H9 (cell line): ENCODE measurements around the gene CUBN. TPM values are rescaled to one million over a fixed set of nuclear protein-coding genes. Genes with fewer than 3 reads are reported as not detected.

Source experiments
- DNase-seq: peaks from one replicate; pipeline ENCODE4 v3.0.0-alpha.2; 2017
- H2AFZ ChIP-seq: one replicate; pipeline ENCODE4 v1.6.1; 2013; ENCODE audit warnings: mild to moderate bottlenecking, low read length, control low read depth, moderate library complexity
- H2AK5ac ChIP-seq: 2 replicates; pipeline ENCODE4 v1.6.1; 2013; ENCODE audit warnings: low read length, control low read depth, mixed read lengths; ENCODE audit not compliant: insufficient read length
- H2BK120ac ChIP-seq: one replicate; pipeline ENCODE4 v1.6.1; 2013; ENCODE audit warnings: low read depth, mild to moderate bottlenecking, low read length, control low read depth, inconsistent platforms; ENCODE audit not compliant: poor library complexity, severe bottlenecking
- H2BK12ac ChIP-seq: 2 replicates; pipeline ENCODE4 v1.6.1; 2013; ENCODE audit warnings: low read length, control low read depth, mixed read lengths, low read depth; ENCODE audit not compliant: insufficient read length
- H2BK15ac ChIP-seq: 2 replicates; pipeline ENCODE4 v1.6.1; 2013; ENCODE audit warnings: low read depth, low read length, control low read depth
- H2BK20ac ChIP-seq: one replicate; pipeline ENCODE4 v1.6.1; 2013; ENCODE audit warnings: low read depth, mild to moderate bottlenecking, low read length, control low read depth, inconsistent platforms; ENCODE audit not compliant: poor library complexity, severe bottlenecking
- H2BK5ac ChIP-seq: 2 replicates; pipeline ENCODE4 v1.6.1; 2013; ENCODE audit warnings: low read length, control low read depth, mixed read lengths; ENCODE audit not compliant: insufficient read length
- H3K14ac ChIP-seq: 2 replicates; pipeline ENCODE4 v1.6.1; 2013; ENCODE audit warnings: low read length, control low read depth; ENCODE audit not compliant: insufficient read depth
- H3K18ac ChIP-seq: 2 replicates; pipeline ENCODE4 v1.6.1; 2013; ENCODE audit warnings: low read depth, mild to moderate bottlenecking, mixed read lengths, low read length, control low read depth; ENCODE audit not compliant: insufficient read length
- H3K23ac ChIP-seq: 2 replicates; pipeline ENCODE4 v1.6.1; 2013; ENCODE audit warnings: low read length, control low read depth, mixed read lengths, low read depth; ENCODE audit not compliant: insufficient read length
- H3K23me2 ChIP-seq: 2 replicates; pipeline ENCODE4 v1.6.1; 2013; ENCODE audit warnings: low read depth, mild to moderate bottlenecking, mixed read lengths, low read length, control low read depth; ENCODE audit not compliant: insufficient read length, poor library complexity, severe bottlenecking
- H3K27ac ChIP-seq: 2 replicates; pipeline ENCODE4 v1.5.1; 2013; ENCODE audit warnings: low read length, control low read depth, mixed read lengths, low read depth; ENCODE audit not compliant: insufficient read length
- H3K27me3 ChIP-seq: 2 replicates; pipeline ENCODE4 v1.6.1; 2013; ENCODE audit warnings: low read length, control low read depth, inconsistent platforms; ENCODE audit not compliant: insufficient read depth
- H3K4ac ChIP-seq: 2 replicates; pipeline ENCODE4 v1.6.1; 2013; ENCODE audit warnings: low read depth, mild to moderate bottlenecking, control low read depth, inconsistent platforms, low read length, moderate library complexity
- H3K4me1 ChIP-seq: 2 replicates; pipeline ENCODE4 v1.6.1; 2013; ENCODE audit warnings: low read length, control low read depth, inconsistent platforms; ENCODE audit not compliant: insufficient read depth
- H3K4me2 ChIP-seq: 2 replicates; pipeline ENCODE4 v1.6.1; 2013; ENCODE audit warnings: low read length, control low read depth, mixed read lengths; ENCODE audit not compliant: insufficient read length, insufficient read depth
- H3K56ac ChIP-seq: 2 replicates; pipeline ENCODE4 v1.6.1; 2013; ENCODE audit warnings: low read depth, mild to moderate bottlenecking, mixed read lengths, low read length, control low read depth; ENCODE audit not compliant: insufficient read length
- H3K79me1 ChIP-seq: 2 replicates; pipeline ENCODE4 v1.6.1; 2013; ENCODE audit warnings: low read depth, mild to moderate bottlenecking, moderate library complexity, low read length, control low read depth, inconsistent platforms; ENCODE audit not compliant: insufficient read depth, poor library complexity, severe bottlenecking
- H3K79me2 ChIP-seq: 2 replicates; pipeline ENCODE4 v1.6.1; 2013; ENCODE audit warnings: low read length, control low read depth, inconsistent platforms; ENCODE audit not compliant: insufficient read depth
- H3K9ac ChIP-seq: 2 replicates; pipeline ENCODE4 v1.6.1; 2013; ENCODE audit warnings: low read length, control low read depth, mixed read lengths; ENCODE audit not compliant: insufficient read length; ENCODE audit errors: extremely low read depth
- H3K9me3 ChIP-seq: one replicate; pipeline ENCODE4 v1.6.1; 2013; ENCODE audit warnings: low read depth, low read length, inconsistent platforms; ENCODE audit not compliant: control insufficient read depth
- H3T11ph ChIP-seq: one replicate; pipeline ENCODE4 v1.6.1; 2013; ENCODE audit warnings: mild to moderate bottlenecking, low read length, control low read depth, inconsistent platforms
- H4K20me1 ChIP-seq: one replicate; pipeline ENCODE4 v1.6.1; 2013; ENCODE audit not compliant: control insufficient read depth, insufficient read length, insufficient read depth
- H4K5ac ChIP-seq: 2 replicates; pipeline ENCODE4 v1.6.1; 2013; ENCODE audit warnings: low read depth, mild to moderate bottlenecking, mixed read lengths, low read length, control low read depth; ENCODE audit not compliant: insufficient read length
- H4K8ac ChIP-seq: replicated peaks from 2 replicates; pipeline ENCODE4 v1.6.1; 2013; ENCODE audit warnings: low read length, control low read depth, mixed read lengths, low read depth; ENCODE audit not compliant: insufficient read length
- H4K91ac ChIP-seq: 2 replicates; pipeline ENCODE4 v1.6.1; 2013; ENCODE audit warnings: low read depth, mild to moderate bottlenecking, moderate library complexity, mixed read lengths, low read length, control low read depth; ENCODE audit not compliant: insufficient read length
- H3K27ac Mint-ChIP-seq, 3 experiments: 2 replicates in 2 of 3; 3 replicates in 1 of 3; pipeline ENCODE4 v1.8.0; 2020 to 2021; ENCODE audit warnings: mixed read lengths in 3 of 3, mild to moderate bottlenecking in 1 of 3, moderate library complexity in 1 of 3
- H3K27me3 Mint-ChIP-seq: 2 replicates; pipeline ENCODE4 v1.8.0; 2021; ENCODE audit warnings: low read depth, mild to moderate bottlenecking, moderate library complexity, mixed read lengths
- H3K36me3 Mint-ChIP-seq, 3 experiments: 2 replicates in 2 of 3; 3 replicates in 1 of 3; pipeline ENCODE4 v1.8.0; 2020 to 2021; ENCODE audit warnings: low read depth in 3 of 3, mixed read lengths in 3 of 3; ENCODE audit not compliant: insufficient read depth in 1 of 3
- H3K4me1 Mint-ChIP-seq, 2 experiments: 2 replicates each; pipeline ENCODE4 v1.8.0; 2020; ENCODE audit warnings: mixed read lengths in 2 of 2
- H3K4me3 Mint-ChIP-seq, 2 experiments: 2 replicates in 1 of 2; 3 replicates in 1 of 2; pipeline ENCODE4 v1.8.0; 2020 to 2021; ENCODE audit warnings: mild to moderate bottlenecking in 2 of 2, mixed read lengths in 2 of 2, moderate library complexity in 1 of 2
- H3K9me3 Mint-ChIP-seq, 2 experiments: 2 replicates in 1 of 2; 3 replicates in 1 of 2; pipeline ENCODE4 v1.8.0; 2020; ENCODE audit warnings: mild to moderate bottlenecking in 2 of 2, mixed read lengths in 2 of 2, moderate library complexity in 1 of 2
- CTCF ChIP-seq: fragments of 200-600 bp; sonication (generic); conservative IDR thresholded peaks from 3 replicates; pipeline ENCODE4 v1.8.0; 2021; ENCODE audit warnings: antibody characterized with exemption, mild to moderate bottlenecking
- WGBS: extraction: QIAGEN DNeasy Blood & Tissue Kit; methylation state at CpG from one replicate; pipeline ENCODE4 v1.1.7; 2013; ENCODE audit warnings: missing lambda C conversion rate, low lambda C conversion rate, mixed read lengths; ENCODE audit not compliant: insufficient read length; ENCODE audit errors: extremely low coverage; 5-methylcytosine and 5-hydroxymethylcytosine counted together
- total RNA-seq: library from RNA; stranded (reverse); gene quantifications from 2 replicates; pipeline ENCODE4 v1.2.1, GENCODE V29; 2021

Gene CUBN
- total RNA-seq, 1 experiment from 2014 or later, result 0.26 TPM

- H4K8ac ChIP-seq, result no peak overlapping the region
- H3K18ac ChIP-seq, result no peak overlapping the region
- Mint-ChIP-seq H3K9me3 (no peaks in the 10 kb centered on the region; a peak in 1 of 5 replicates), H3K27ac (no peak overlapping the region; a peak in 1 of 7 replicates), H3K27me3 (no peaks in the 10 kb centered on the region), H3K4me1 (peaks cover 6 to 7% of the 10 kb centered on the region in 2 experiments), H3K4me3 (no peak overlapping the region), H3K36me3 (no peaks in the 10 kb centered on the region)
- H2BK20ac ChIP-seq, result no peak overlapping the region
- H2BK5ac ChIP-seq, result no peak overlapping the region
- no peak overlapping the region for H2AK5ac ChIP-seq
- H3K4ac ChIP-seq, result no peak overlapping the region
- no peak overlapping the region for H3K9ac ChIP-seq
- H3K27ac ChIP-seq, result no peak overlapping the region
- no peaks in the 10 kb centered on the region for H3K79me2 ChIP-seq
- H2BK120ac ChIP-seq, result no peak overlapping the region
- H2BK12ac ChIP-seq, result no peak overlapping the region
- H3K14ac ChIP-seq, result no peak overlapping the region
- H3K9me3 ChIP-seq, result no peaks in the 10 kb centered on the region
- H2AFZ ChIP-seq, result no peak overlapping the region
- H3K4me1 ChIP-seq, result no peaks in the 10 kb centered on the region
- no peak overlapping the region for H3K4me2 ChIP-seq
- no peaks in the 10 kb centered on the region for H3K23me2 ChIP-seq
- H3K27me3 ChIP-seq, result no peaks in the 10 kb centered on the region
- H2BK15ac ChIP-seq, result no peak overlapping the region
- H3K23ac ChIP-seq, result no peak overlapping the region
- H3T11ph ChIP-seq, result no peak overlapping the region
- no peak overlapping the region for H4K91ac ChIP-seq
- no CpG with 5 or more reads among the region's 4 CpGs for WGBS
- no peak overlapping the region for H3K56ac ChIP-seq
- DNase-seq, result no peak
- no peak for TF ChIP-seq CTCF
- H4K5ac ChIP-seq, result no peak overlapping the region
- H4K20me1 ChIP-seq, result no peaks in the 10 kb centered on the region
- H3K79me1 ChIP-seq, result no peaks in the 10 kb centered on the region
These were observed 246.5 kb downstream of the CUBN start for GRCh38 chr10:16883084-16883483.
